GM19438 (cell line): Measurements from ENCODE around the gene TSPAN5.
"Not testable (repeated sequence)": the region's sequence is repeated elsewhere in the genome, so short reads cannot be mapped to it uniquely, and the experiment has no call there.

Experiments
- ATAC-seq: cut with Tn5 transposase; IDR thresholded peaks from one replicate; pipeline ENCODE4 v1.9.1; 2021; ENCODE audit warnings: low read depth; ENCODE audit not compliant: unreplicated experiment

Gene TSPAN5

DNA sequence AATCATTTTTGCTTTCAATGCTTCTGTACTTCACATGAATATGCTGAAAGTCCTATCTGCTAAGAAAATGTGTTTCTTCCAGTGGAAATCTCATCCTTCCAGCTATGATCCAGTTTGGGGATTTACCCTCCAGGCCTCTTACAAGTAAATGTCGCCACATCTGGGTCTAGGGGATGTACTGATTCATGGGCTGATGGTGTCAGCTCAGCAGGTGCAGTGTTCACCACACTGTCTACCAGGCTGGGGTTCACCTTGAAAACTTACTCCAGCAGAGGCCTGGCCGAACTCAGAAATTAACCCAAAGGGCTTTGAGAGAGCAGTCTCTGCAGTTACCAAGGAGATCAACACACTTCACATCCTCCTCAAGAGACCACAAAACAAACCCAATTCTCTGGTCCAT is 154.3 kb downstream of the TSPAN5 start:
- no peak for ATAC-seq

DNA sequence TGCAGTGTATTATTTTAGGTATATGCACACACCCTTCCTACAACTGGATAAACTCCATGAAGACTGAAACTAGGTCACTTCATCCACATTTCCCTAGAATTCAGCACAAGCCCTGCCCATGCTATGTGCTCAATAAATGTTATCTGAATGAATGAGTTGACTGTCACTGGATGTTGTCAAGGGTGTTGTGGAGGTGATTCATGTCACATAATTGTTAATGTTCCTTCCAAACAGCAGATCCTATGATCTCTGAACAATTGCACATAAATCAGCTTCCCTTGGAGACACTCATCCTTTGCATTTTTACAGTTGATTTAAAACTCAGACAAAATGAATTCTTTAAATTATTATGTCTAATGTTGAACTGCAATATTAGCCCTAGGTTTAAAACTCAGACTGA is 154.7 kb downstream of the TSPAN5 start:
- no peak for ATAC-seq

DNA sequence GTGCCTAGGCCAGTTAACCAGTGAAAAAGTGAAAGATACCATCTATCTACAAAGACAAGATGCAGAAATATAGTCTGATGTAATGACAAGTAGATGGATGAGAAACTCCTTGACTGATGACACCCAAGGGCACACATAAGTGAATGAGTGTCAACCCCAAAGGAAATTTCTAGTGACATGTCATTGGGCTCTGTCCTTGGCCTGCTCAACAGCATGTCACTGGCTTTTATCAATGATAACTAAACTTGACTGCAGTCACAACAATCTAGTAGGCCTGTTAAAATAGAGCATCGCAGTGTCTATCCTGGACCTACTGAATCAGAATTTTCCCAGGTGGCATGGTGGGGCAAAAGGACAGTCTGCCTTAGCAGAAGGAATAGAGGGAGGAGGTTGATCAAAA is 155.8 kb downstream of the TSPAN5 start:
- ATAC-seq: no peak

DNA sequence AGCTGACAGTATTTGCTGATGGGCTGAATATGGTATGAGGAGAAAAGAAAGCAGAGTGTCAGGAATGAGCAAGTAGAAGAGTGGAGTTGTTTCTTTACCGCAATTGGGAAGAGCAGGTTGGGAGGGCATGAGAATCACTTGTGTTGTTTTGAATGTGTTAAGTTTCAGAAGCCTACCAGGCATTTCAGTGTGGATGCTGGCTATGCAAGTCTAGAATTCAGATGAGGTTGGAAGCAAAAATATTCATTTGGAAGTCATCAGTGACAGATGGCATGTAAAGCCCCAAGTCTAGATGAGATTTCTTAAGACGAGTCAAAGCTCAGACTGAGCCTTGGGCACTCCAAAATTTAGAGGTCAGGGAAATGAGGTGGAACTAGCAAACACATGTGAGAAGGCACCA is 156.4 kb downstream of the TSPAN5 start:
- no peak for ATAC-seq

DNA sequence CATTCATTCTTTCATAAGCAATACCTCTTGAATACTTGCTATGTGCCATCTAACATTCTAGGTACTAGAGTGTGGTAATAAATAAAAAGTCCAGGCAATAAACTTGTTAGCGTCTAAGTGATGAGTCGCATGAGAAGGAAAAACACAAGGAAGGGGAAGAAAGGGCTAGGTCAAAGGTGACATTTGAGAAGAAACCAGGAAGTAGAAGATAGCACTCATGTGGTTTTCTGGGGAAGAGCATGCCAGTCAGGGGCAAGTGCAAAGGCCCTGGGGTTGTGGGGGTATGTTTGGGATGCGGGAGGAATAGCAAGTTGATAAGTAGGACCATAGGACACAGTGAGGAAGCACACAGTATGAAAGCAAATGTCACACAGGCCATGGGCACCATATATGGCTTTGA is 157.0 kb downstream of the TSPAN5 start:
- ATAC-seq: no peak

DNA sequence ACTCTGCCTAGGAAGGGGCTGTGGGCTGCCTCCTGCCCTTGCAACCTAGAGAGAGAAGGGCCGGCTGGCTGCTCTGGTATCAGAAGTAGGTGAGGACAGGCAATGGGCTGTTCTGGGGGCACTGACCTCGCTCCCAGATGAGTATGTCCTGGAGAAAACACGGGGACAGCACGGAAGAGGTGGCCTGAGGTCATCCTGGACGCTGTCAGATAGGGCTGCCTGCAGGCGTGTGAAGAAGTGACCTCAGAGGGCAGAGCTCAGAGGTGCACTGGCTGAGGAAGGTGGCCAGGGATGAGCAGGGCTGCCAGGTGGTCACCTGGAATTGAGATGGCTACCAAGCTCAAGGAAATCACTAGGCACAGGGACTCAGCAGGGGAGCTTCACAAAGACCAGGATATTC is 159.6 kb downstream of the TSPAN5 start:
- no peak for ATAC-seq

DNA sequence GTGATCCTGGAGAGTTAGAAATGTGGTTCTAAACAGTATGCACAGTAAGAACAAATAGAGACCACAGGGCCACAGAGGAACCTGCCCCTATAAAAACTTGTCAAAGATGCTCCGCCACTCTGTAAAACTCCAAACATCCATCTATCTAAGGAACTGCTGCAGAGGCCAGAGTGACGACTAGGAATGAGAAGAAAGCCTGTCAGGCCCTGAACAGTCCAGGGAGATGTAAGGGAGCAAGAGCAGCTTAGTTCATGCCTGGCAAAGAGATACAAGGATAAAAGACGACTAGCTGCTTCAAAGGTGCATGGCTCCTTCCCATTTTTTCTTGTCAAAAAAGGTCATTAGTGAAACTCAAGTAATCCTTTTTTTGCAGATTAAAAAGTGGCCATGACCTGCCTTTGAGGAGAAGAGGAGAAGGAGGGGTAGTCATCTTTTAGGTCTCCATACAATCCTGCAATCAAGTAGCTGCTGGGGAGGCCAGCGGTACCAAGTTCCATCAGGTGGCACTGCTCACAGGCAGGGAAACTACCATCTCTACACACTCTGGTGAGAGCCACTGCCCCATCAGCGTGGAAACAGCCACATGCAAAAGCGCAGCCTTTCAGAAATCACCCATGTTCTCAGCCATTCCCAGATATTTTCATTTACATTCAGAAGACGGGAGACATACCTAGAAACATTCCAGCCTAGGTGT is 162.1 kb downstream of the TSPAN5 start:
- ATAC-seq: no peak

DNA sequence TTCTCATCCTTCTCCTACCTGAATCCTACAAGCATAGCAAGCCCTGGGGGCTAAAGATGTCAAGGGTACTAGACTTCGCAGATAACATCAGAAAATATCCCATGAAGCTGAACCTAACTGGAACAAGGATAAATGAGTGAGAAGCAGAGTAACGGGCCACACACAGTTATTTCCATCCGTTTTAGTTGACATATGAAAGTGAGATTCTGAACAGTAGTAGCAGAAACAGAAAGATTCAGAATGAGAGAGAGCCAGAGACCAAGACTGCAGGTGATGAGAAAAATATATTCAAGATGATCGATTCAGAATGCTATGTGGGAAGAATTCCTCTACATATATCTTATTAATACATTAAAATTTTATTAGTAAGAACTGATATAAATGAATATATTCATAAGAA is 165.1 kb downstream of the TSPAN5 start:
- no peak for ATAC-seq

DNA sequence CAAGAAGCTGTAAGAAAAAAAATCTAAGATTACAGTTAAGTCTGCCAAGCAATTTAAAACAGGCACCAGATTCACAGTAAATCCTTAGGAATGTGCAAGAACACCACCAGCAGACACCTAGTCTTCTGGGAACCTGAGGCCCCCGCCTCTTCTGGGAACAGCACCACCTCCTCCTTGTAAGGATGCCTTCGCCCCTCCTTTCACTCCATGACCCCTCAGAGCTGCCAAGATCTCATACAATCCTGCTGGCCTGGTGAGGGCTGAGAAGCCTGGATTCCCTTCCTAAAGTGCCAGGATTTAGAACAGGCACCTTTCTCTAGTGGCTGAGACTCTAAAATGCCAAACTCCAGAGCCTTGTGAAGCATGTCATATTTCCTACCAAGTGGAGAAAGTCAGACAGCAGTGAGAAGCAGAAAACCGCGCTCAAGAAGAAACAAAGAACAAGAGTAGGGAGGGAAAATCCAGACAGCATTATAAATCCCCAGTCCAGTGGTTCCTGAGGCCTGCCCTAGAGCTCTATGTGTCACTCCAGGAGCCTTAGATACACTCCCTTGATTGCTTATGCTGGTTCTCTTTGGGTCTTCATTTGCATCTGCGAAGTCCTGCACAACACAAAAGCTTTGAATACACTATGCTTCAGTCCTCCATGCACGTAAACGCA is 166.4 kb downstream of the TSPAN5 start:
- no peak for ATAC-seq

DNA sequence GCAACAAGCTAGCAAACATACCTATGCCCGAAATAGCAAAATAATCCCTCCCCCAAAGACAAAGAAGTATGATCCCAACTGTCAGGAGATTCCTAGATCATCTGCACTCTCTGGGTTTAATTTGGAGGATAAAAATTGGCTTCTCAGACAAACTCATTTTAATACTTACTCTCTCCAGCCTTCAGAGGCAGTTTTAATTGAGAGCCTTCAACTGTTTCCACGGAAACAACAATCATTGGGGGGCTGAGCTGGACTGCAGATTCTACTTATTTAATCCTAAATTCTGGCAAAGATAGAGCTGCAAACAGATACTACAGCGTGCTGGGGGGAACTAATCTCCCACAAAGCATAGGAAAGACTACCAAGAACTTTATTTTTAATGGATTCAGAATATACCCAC is 168.2 kb downstream of the TSPAN5 start:
- ATAC-seq: no peak

DNA sequence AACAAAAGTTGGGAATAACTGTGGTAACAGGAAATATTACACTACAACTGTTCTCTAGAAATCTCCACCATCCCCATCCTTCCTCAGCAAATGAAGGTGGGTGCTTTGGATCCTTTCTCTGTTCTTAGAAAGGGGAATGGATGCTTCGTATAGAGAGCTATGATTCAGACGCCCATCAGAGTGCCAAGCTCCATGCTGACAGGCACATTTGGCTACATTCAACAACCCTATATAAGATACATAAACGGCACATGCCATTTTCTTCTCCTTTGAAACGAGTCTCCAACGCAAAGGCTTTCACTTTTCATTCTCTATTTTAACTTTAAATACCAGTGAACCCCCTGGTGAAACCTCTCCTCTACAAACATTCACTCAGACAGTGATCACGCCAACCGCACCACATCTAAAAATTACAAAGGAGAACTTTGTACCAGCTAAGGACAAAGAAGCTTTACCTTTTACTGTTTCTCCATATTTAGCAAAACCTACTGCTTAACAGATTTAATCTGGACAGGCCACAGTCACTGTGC is 172.5 kb downstream of the TSPAN5 start:
- no peak for ATAC-seq

DNA sequence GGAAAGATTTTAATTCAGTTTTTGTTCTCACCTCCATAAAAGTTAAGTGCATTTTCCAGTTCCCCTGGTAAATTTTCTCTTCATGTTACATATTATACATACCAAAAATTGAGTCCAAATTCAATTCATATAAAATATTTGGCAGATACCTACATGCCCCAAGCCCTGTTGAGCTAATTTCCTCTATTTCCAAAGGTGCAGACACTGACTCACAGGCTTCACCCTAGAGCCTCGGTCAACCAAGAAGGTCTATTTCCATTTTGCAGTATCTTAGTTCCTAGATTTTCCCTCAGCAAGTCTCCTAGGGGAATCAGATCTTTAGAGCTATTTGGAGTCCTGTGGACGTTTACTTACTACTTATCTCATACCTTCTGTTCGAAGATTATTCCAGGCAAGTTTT is 174.4 kb downstream of the TSPAN5 start:
- ATAC-seq: no peak

DNA sequence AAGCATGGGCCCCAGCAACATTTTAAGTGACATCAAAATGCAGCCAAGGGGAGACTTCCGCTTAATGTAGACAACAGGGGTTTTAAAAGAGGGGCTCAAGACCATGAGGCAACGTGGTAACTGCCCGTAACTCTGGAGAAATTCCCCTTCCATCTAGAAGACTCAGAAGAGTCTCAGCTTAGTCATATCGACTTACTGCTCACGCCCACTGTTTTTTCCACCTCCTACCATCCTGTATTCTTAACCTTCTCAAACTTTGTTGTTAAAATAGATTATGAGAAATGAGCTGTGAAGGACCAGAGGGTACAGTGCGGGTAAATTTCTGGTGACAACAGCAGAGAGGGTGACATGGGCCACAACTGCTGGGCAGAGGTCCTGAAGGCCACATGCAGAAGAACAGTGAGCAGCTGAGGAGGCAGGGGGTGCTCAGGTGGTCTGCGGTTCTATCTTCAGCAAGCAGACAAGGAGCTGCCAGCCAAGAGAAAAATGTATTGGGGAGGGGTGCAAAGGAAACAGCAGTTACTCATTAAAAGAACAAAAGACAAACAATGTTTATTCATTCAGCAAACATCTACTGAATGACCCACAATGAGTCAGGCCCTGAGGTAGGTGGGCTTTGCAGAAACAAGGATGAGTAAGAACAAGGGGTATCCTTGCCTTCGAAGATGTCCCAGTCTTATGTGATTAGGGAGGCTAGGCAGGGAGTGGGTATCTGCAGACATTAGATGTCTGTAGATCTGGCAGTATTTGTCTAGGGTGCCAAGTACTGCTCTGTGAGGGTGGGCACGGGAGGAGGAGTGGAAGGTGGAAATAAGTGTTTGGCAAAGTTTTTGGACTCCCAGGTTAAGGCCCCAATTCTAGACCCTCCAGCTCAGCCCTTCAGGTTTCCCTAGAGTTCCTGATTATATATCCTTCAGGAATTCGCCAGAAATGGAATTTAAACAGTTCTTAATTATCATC is 175.3 kb downstream of the TSPAN5 start:
- ATAC-seq: no peak

DNA sequence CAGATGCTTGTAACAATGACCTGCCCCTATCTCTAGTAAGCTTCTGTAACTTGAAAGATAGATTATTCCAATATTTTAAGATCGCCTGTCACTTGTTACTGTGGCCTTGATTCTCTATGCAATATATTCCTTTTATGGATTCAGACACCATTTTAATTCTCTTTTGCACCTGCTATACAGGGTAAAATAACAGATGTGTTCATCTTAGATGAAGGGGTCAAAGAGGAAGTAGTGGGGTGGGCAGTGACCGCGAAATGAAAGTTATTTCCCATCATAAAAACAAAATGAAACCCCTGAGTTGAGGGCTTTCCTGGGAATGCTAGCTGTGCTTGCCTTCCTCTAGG is 175.9 kb downstream of the TSPAN5 start:
- no peak for ATAC-seq

DNA sequence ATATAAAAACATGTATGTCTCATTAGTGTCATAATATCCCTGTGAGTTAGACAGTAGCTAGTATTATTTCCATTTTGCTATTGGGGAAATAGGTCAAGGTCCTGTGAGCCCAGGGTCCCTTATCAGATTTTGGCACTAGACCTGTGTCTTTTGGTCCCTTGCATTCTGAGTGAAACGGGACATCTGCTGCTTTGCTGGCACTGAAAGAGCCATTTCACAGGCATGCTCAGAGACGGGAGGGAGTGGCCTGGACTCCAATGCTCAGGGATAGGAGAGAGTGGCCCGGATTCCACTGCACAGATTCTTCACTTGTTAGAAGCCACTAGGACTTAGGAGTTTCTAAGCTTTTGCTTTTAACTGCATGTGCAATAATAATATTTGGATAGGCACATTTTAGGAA is 177.2 kb downstream of the TSPAN5 start:
- ATAC-seq: no peak

DNA sequence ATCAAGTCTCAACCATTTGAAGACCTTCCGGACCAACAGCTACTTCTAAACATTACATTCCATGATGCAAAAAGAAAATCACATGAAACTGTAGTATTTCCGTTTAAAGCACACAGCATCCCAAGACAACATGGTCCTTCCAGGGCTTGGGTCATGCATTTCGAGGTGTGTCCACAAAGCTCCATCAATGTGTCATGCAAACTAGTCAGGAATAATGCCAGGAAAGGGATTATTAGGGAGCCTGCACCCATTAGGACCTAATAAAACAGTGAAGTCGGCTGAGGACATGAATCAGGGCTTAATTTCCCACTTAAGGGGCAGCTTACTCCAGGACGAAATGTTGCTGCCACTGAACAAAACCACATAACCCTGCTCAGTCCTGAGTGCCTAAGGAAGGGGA is 177.9 kb downstream of the TSPAN5 start:
- ATAC-seq: no peak

DNA sequence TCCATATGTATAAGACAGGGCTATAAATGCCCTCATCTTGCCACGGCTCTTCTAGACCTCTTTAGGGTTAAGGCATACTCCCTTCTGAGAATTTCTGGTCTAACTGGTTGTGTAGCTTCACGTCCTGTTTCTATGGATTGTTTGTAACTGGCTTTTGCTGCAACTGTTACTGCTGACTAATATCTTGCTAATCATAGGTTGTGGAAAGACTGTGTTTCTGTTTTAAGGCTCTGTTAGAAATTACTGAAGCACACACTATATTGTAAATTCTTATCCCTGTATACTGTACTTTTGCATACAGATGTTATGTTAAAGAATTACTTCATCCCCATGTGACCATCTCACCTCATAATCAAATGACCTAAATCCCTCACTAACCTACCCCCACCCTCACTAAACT is 178.8 kb downstream of the TSPAN5 start:
- ATAC-seq: not testable (repeated sequence)

DNA sequence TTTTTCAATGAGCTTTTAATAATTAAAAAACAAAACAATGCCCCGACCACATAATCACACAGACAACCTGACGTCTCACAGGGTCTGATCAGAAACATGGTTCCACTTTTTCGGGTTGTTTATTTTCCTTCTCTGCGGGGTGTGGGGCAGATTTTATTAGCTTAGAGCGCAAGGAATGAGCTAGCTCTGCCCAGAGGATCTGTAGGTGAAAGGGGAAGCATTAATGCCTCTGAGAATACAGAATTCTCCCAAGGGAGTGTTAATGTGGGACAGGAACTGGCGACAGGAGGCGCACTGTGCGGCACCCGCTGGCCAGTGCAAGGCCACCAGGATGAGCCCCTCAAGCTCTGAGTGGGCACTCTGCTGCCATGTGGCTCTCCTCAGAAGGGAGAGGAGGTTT is 181.5 kb downstream of the TSPAN5 start:
- ATAC-seq: no peak

DNA sequence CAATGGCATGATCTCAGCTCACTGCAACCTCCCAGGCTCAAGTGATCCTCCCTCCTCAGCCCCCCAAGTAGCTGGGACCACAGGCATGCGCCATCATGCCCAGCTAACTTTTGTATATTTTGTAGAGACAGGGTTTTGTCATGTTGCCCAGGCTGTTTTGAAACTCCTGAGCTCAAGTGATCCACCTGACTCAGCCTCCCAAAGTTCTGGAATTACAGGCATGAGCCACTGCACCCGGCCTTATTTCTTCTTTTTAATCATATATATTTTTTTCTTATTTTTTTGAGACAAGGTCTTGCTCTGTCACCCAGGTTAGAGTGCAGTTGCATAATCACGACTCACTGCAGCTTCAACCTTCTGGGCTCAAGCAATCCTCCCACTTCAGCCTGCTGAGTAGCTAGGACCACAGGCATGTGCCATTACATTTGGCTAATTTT is 184.0 kb downstream of the TSPAN5 start:
- ATAC-seq: no peak

DNA sequence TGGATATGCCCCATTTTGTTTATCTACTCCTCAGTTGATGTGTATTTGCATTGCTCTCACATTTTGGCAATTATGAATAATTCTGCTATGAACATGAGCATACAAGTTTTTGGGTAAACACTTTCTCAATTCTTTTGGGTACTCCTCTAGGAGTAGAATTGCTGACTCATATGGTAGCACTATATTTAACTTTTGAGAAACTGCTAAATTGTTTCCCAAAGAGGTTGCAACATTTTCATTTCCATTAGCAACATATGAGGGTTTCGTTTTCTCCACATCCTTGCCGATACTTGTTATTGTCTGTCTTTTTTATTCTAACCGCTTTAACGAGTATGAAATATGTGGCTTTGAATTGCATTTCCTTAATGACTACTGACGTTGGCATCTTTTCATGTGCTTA is 185.4 kb downstream of the TSPAN5 start:
- ATAC-seq: no peak

DNA sequence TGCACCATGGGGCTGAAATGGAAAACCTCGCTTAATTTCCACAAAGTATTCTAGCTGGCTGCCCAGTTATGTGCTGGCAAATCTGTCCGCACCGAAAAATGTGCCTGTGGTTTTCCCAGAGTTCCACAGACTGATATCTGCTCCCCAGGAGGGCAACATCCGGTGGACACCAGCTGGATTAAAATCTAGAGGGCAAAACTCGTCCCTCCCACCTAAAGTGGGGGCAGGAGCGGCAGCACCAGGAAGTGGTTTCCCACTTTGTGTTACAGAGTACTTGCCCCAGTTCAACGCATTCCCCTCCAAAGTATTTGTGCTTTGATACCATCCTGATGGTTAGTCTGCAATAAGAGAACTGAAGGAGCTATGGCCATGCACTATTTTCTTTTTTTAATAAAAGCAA is 187.6 kb downstream of the TSPAN5 start:
- no peak for ATAC-seq
